Liver (tissue), 3 donors: Measurements from ENCODE around the gene DKKL1.
"Not testable (repeated sequence)": the region's sequence is repeated elsewhere in the genome, so short reads cannot be mapped to it uniquely, and the experiment has no call there.

Source experiments
- EGR1 ChIP-seq, 2 donors: IDR thresholded peaks; 2 replicates each; pipeline ENCODE4 v1.6.1; 2016 to 2018; ENCODE audit warnings: antibody characterized with exemption in 2 of 2, low read depth in 2 of 2
- GABPA ChIP-seq, 2 donors: IDR thresholded peaks in 1 of 2; conservative IDR thresholded peaks in 1 of 2; 2 replicates each; pipeline ENCODE4 v1.6.1; 2016; ENCODE audit warnings: antibody characterized with exemption in 2 of 2, mild to moderate bottlenecking in 1 of 2, moderate library complexity in 1 of 2
- JUND ChIP-seq, 2 donors: IDR thresholded peaks; 2 replicates each; pipeline ENCODE4 v1.6.1; 2016; ENCODE audit warnings: antibody characterized with exemption in 2 of 2
- RAD21 ChIP-seq, 2 donors: IDR thresholded peaks; 2 replicates each; pipeline ENCODE4 v1.6.1; 2016; ENCODE audit warnings: antibody characterized with exemption in 2 of 2, mild to moderate bottlenecking in 2 of 2
- RXRA ChIP-seq, 2 donors: IDR thresholded peaks; 2 replicates each; pipeline ENCODE4 v1.6.1; 2017 to 2018; ENCODE audit warnings: antibody characterized with exemption in 2 of 2, mild to moderate bottlenecking in 1 of 2
- TAF1 ChIP-seq: conservative IDR thresholded peaks from 2 replicates; pipeline ENCODE4 v1.6.1; 2016; ENCODE audit warnings: antibody characterized with exemption, mild to moderate bottlenecking
- YY1 ChIP-seq: IDR thresholded peaks from 2 replicates; pipeline ENCODE4 v1.6.1; 2016; ENCODE audit warnings: antibody characterized with exemption, mild to moderate bottlenecking
- ZBTB33 ChIP-seq: IDR thresholded peaks from 2 replicates; pipeline ENCODE4 v1.6.1; 2016; ENCODE audit warnings: antibody characterized with exemption
- TF ChIP-seq, protein P1 (sequence below): fragments of 150-350 bp; IDR thresholded peaks from 2 replicates; pipeline ENCODE4 v1.5.1; 2017; ENCODE audit warnings: improper control_type of control experiment, low read depth, low read length; ENCODE audit not compliant: missing input control
- TF ChIP-seq, protein P2 (sequence below): IDR thresholded peaks from 2 replicates; pipeline ENCODE4 v1.6.1; 2016; ENCODE audit warnings: antibody characterized with exemption
- TF ChIP-seq, protein P3 (sequence below): IDR thresholded peaks from 2 replicates; pipeline ENCODE4 v1.6.1; 2016; ENCODE audit warnings: antibody characterized with exemption, mild to moderate bottlenecking
- donor health status: healthy.
- donor health status: healthy.

DNA sequence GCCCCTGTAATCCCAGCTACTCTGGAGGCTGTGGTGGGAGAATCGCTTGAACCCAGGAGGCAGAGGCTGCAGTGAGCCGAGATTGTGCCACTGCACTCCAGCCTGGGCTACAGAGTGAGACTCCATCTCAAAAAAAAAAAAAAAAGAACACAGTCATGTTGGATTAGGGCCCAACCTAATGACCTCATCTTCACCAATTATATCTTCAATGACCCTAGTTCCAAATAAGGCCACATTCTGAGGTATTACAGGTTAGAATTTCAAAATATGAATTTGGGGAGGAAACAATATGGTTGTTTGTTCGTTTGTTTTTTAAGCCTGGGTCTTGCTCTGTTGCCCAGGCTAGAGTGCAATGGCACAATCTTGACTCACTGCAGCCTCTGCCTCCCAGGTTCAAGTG, 9.5 kb downstream of the DKKL1 start:
- TF ChIP-seq, protein P1, sequence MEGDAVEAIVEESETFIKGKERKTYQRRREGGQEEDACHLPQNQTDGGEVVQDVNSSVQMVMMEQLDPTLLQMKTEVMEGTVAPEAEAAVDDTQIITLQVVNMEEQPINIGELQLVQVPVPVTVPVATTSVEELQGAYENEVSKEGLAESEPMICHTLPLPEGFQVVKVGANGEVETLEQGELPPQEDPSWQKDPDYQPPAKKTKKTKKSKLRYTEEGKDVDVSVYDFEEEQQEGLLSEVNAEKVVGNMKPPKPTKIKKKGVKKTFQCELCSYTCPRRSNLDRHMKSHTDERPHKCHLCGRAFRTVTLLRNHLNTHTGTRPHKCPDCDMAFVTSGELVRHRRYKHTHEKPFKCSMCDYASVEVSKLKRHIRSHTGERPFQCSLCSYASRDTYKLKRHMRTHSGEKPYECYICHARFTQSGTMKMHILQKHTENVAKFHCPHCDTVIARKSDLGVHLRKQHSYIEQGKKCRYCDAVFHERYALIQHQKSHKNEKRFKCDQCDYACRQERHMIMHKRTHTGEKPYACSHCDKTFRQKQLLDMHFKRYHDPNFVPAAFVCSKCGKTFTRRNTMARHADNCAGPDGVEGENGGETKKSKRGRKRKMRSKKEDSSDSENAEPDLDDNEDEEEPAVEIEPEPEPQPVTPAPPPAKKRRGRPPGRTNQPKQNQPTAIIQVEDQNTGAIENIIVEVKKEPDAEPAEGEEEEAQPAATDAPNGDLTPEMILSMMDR = not testable (repeated sequence)
- not testable (repeated sequence) for TF ChIP-seq GABPA (IDR thresholded peaks at IDR 0.05 in 1 of 2, conservative IDR thresholded peaks at IDR 0.05 in 1 of 2); RAD21 (IDR thresholded peaks at IDR 0.05); JUND (IDR thresholded peaks at IDR 0.05); EGR1 (IDR thresholded peaks at IDR 0.05; ENCODE audit: low read depth in 2 of 2); TAF1; ZBTB33; RXRA (IDR thresholded peaks at IDR 0.05); YY1
- TF ChIP-seq, protein P2, sequence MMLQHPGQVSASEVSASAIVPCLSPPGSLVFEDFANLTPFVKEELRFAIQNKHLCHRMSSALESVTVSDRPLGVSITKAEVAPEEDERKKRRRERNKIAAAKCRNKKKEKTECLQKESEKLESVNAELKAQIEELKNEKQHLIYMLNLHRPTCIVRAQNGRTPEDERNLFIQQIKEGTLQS = not testable (repeated sequence)
- TF ChIP-seq, protein P3, sequence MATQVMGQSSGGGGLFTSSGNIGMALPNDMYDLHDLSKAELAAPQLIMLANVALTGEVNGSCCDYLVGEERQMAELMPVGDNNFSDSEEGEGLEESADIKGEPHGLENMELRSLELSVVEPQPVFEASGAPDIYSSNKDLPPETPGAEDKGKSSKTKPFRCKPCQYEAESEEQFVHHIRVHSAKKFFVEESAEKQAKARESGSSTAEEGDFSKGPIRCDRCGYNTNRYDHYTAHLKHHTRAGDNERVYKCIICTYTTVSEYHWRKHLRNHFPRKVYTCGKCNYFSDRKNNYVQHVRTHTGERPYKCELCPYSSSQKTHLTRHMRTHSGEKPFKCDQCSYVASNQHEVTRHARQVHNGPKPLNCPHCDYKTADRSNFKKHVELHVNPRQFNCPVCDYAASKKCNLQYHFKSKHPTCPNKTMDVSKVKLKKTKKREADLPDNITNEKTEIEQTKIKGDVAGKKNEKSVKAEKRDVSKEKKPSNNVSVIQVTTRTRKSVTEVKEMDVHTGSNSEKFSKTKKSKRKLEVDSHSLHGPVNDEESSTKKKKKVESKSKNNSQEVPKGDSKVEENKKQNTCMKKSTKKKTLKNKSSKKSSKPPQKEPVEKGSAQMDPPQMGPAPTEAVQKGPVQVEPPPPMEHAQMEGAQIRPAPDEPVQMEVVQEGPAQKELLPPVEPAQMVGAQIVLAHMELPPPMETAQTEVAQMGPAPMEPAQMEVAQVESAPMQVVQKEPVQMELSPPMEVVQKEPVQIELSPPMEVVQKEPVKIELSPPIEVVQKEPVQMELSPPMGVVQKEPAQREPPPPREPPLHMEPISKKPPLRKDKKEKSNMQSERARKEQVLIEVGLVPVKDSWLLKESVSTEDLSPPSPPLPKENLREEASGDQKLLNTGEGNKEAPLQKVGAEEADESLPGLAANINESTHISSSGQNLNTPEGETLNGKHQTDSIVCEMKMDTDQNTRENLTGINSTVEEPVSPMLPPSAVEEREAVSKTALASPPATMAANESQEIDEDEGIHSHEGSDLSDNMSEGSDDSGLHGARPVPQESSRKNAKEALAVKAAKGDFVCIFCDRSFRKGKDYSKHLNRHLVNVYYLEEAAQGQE = not testable (repeated sequence)
